HG02763 (cell line): Measurements from ENCODE around the gene SFXN1.
A peak's percentile ranks its signal among the peaks of the same experiment; 100 is the strongest.
"Not testable (repeated sequence)": the region's sequence is repeated elsewhere in the genome, so short reads cannot be mapped to it uniquely, and the experiment has no call there.

Source experiments
- ATAC-seq: cut with Tn5 transposase; IDR thresholded peaks from one replicate; pipeline ENCODE4 v1.9.1; 2021; ENCODE audit warnings: mild to moderate bottlenecking, moderate library complexity; ENCODE audit not compliant: unreplicated experiment

SFXN1 gene

DNA sequence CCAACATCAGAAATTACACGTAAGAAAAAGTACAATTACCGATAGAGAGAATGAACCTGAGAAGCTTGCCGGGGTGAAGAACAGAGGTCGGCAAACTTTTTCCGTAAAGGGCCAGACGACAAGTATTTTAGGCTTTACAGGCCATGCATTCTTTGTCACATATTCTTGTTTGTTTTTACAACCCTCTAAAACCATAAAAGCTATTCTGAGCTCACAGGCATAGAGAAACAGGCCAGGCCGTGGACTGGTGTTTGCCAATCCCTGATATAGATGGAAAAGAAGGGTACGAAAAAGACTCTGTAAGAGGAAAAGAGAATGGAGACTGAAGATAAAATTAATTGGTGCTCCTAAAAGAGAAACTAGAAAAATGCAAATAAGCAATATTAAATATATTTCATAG lies 15.4 kb downstream of the SFXN1 start:
- ATAC-seq, result no peak

DNA sequence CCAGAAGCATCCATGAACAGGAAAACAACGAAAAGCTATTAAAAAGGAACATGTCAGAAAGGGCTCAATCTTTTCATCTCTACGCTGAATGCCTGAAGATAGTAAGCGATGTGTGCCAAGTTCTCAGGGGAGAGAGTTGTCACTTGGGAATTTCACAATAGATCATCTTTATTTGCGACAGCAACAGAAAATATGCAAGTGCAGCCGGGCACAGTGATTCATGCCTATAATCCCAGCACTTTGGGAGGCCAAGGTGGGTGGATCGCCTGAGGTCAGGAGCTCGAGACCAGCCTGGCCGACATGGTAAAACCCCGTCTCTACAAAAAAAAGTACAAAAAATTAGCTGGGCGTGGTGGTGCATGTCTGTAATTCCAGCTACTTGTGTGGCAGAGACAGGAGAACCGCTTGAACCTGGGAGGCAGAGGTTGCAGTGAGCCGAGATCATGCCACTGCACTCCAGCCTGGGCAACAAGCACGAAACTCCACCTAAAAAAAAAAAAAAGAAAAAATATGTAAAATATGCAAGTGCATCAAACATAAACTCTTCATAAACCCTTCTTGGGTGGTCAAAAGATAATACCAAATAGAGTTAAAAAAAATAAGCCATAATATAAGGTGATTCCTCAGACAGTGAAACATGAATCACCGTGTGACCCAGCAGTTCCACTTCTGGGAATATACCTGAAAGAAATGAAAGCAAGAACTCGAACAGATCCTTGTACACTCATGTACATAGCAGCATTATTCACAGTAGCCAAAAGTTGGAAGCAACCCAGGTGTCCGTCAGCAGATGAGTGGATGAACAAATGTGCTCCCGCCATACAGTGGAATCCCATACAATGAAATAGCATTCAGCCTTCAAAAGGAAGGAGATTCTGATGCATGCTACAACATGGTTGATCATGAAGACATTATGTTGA lies 16.2 kb downstream of the SFXN1 start:
- no peak for ATAC-seq

DNA sequence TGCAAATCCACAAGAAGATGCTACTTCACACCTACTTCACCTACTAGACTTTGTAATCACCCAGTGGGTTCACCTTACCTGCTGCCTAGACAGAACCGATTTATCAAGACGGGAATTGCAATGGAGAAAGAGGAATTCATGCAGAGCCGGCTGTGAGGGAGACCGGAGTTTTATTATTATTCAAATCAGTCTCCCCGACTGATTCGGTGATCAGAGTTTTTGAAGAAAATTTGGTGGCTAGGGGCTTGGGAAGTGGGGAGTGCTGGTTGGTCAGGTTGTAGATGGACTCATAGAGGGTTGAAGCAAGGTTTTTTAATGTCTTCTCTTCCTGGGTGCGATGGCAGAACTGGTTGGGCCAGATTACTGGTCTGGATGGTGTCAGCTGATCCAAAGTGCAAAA lies 23.4 kb downstream of the SFXN1 start:
- no peak for ATAC-seq

DNA sequence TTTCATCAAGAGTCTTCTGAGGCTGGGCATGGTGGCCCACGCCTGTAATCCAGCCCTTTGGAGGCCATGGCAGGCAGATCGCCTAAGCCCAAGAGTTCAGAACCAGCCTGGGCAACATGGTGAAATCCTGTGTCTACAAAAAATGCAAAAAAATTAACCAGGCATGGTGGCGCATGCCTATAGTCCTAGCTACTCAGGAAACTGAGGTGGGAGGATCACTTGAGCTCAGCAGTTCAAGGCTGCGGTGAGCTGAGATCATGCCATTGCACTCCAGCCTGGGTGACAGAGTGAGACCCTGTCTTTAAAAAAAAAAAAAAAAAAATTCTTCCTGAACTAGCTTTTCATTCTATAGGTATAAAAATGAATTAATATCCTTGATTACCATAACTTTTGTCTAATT lies 29.3 kb downstream of the SFXN1 start:
- not testable (repeated sequence) for ATAC-seq

DNA sequence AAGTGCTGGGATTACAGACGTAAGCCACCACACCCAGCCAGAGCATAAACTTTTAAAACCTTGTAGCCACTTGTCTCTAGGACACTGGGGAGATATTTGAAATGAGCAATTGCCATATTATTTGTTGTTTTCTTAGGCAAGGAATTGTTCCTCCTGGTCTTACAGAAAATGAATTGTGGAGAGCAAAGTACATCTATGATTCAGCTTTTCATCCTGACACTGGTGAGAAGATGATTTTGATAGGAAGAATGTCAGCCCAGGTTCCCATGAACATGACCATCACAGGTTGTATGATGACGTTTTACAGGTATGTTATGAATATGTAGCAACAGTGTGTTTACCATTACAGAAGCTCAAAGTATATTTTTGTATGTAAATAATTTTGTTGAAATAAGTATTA lies 30.5 kb downstream of the SFXN1 start:
- ATAC-seq, result no peak

DNA sequence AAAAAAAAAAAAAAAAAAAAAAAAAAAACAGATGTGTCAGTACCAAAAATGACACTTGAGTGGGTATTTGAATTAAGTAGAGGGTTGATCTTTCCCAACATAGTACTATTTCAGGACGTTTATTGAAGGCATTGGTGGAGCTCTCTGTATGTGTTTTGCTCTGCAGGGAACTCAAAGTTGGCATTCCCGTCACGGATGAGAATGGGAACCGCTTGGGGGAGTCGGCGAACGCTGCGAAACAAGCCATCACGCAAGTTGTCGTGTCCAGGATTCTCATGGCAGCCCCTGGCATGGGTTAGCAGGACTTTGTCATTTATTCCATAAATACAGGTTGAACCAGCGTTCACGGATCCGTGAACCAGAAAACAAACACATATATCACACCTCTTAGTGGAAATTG lies 34.9 kb downstream of the SFXN1 start:
- ATAC-seq, result no peak

DNA sequence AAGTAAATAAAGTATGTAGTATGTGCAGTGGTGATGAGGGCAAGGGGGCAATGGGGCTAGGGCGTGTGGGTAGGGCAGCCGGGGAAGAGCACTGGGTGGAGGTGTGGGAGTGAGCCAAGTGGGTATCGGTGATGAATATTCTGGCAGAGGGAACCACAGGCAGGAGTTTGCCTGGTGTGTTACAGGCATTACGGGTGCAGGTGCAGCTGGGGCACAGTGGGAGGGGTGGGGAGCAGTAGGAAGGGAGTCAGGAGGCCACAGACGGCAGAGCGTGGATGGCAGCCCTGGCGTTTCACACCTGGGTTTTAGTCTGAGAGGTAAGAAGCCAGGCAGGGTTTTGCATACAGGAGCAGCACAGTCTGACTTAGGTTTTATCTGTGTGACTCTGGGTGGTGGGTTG lies 35.4 kb downstream of the SFXN1 start:
- ATAC-seq, result no peak

DNA sequence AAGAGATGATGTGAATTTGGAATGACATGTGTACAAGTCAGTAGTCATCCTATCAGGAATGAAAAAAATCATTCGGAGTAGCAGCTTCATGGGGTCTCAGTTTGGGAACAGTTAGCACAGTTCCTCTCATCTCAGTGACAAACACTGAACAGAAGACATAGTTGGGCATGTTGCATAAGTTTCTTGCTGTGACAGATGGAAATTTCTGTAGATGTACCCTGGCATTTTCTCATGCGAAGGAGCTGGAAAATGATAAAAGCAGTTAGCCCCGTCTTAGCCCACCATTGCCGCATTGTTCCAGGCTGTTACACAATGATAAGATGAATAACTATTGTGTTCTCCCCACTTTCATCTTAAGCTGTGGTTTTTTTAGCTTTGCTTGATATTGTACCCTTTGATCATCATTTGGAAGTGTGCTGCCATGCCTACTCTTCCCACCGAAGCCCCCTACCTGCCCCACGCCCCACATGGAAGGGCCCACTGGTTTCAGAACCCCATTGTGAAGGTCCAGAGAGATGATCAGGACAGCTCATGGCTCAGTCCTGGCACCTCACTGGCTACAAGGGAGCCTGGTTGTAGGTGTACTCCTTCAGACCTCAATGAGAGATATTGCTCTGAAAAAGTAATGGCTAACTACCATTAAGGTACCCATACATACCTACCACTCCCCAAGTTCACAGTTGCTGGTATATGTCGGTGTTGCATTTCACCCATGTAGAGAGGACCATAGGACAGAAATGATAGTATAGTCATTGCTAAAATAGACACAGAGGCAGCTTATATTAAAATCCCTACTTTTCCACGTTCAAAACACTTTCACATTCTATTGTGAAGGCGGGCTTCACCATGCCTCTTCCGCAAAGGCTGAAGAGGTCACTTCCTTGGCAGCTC lies 38.8 kb downstream of the SFXN1 start:
- ATAC-seq, result no peak

DNA sequence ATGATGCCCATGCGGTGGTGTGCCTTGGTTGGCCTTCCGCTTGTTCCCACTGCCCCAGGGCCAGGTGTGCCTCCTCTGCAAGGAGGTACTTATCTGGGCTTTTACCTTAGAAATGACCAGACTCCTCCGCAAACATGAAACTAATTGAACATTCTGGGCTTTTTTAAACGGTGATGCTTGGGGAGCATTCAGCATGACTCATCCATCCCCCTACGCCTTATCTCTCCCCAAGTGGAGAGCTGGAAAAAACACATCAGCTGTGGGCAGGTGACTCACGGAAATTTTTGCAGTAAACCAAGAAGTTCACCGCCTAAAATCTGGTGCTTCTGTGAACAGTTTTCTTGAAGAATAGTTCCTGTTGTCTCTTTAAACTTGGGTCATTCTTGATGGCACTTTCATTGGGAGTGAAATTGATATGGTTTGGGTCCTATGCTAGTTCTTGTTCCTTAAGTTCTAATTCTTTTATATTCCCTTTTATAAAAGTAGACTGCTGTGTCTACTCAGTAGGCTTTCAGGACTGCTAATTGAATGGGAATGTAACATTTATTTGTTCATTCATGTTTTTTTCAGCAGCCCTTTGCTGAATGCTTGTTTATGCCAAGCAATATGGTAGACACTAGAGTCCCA lies 39.6 kb downstream of the SFXN1 start:
- ATAC-seq, result no peak

DNA sequence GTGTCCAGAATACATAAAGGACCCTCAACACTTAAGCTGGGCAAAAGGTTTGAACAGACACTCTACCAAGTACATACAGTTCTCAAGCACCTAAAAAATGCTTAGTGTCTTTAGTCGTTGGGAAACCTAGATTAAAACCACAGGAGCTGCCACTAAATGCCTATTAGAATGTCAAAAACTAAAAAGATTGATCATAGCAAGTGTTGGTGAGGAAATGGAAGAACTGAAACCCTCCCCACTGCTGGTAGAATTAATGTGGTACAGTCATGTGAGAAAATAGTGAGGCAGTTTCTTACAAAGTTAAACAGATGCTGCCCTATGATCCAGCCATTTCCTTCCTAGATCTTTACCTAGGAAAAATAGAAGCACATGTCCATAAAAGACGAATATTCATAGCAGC lies 40.6 kb downstream of the SFXN1 start:
- no peak for ATAC-seq

DNA sequence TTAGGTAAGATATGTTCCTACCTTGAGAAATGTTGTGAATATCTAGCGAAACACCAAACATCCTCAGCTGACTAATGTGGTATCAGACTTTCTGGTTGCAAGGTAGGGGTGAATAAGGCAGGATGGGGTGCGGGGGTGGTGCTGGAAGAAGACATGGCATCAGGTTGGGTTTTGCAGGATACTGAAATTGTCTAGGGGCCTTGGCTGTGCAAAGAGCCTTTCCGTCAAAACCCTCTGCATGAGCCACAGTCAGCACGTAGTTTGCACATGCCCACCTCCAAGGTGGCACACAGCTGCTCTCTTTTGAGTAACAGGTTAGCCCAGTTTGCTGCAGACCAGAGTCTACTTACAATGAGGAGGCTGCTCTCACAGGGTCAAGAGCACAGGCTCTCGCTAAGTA lies 42.0 kb downstream of the SFXN1 start:
- no peak for ATAC-seq

DNA sequence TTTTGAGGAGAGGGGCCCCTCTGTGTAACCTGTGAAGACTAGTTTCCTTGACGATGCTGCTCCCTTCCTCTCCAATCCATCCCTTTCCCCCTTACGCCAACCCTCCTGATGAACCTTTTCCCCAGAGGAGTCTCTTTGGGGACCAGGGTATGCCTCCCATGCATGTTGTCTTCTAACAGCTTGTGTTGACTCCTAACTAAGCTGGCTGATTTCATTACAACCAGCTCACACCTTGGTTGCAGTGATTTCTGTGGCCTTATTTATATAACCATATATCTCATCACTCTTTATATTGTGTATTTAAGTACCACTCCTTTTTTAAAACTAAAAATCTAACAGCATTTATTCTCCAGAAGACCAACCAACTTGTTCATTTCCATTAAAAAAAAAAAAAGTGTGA lies 42.5 kb downstream of the SFXN1 start:
- ATAC-seq, result no peak

DNA sequence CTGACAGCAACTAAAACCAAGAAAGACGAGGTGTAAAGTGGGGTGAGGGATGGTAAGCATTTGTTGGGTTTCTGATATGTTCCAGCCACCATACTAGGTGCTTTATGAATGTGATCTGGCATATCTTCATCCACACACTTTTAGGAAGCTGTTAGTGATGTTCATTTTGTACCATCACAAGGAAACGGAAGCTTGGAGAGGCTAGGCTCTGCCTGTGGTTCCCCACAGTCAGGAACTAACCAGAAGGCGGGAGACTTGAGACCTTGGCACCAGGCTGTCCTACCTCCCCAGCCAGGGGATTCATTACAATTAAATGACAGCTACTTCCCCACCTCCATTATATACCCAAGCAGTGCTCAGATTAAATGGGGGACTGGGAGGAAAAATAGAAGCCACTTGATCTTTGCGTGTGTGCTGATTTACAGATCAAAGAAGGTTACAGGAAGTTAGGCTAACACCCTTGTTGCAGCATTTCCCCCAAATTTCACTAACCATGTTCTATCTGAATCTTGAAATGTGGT lies 43.0 kb downstream of the SFXN1 start:
- no peak for ATAC-seq

DNA sequence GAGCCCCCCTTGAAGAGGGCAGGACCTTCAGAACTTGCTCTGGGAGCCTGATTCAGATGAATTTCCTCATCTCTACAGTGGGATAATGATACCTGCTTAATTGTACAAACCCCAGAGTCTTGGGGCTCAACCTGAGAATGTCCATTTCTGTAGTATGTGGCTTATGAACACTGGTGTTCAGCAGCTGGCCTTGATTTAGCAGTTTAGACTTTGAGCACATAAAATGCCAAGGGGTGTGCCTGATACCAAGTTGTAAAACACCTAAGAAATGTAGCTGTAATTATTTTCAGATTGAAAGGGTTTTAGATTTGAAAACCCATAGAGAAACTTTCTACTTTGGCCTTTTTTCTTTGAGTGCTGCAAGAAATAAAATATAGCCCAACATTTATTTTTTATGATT lies 44.9 kb downstream of the SFXN1 start:
- ATAC-seq, result no peak

DNA sequence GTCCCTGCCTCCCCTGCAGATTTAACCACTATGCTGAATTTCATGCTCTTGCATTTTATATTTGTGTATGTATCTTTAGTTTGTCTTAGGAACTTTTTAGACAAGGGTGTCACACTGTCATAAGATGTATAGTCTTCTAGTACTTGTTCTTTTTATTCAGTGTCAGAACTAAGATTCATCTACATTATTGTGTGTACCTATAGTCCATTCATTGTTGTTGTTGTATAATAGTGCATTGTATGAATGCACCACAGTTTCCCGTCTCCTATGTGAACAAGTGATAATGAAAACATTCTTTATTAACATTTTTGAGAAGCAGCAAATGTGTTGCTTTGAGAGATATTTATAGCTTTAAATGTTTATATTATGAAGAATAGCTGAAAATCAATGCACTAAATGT lies 45.9 kb downstream of the SFXN1 start:
- ATAC-seq, result no peak

DNA sequence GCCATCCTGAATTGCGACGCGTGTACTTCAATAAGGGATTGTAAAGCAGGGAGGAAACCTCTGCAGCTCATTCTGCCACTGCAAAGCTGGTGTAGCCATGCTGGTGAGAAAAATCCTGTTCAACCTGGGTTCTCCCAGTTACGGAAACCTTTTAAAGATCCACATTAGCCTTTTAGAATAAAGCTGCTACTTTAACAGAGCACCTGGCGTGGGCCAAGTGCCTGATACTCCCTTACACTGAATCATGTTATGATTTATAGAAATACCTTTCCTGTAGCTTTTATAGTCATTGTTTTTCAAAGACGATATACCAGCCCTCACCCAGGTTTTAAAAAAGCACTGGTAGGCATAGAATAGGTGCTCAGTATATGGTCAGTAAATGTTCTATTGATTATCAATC lies 48.3 kb downstream of the SFXN1 start:
- ATAC-seq, result no peak

DNA sequence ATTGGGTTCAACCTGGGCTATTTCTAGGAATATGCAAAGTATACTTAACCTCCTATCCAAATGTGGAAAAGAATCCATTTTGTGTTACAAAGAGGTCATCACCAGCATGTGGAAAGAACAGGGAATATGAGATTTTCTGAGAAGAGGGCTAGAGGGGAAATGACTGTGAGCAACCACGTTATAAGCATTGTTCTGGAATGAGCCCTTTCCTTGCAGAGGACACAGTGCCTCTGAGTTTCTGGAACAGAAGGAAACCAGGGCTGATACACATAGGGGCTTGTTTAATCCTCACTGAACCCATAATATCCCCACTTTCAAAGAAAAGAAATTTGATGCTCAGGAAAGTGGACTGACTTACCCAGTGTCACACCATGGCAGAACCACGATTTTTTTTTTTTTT lies 53.0 kb downstream of the SFXN1 start:
- no peak for ATAC-seq

DNA sequence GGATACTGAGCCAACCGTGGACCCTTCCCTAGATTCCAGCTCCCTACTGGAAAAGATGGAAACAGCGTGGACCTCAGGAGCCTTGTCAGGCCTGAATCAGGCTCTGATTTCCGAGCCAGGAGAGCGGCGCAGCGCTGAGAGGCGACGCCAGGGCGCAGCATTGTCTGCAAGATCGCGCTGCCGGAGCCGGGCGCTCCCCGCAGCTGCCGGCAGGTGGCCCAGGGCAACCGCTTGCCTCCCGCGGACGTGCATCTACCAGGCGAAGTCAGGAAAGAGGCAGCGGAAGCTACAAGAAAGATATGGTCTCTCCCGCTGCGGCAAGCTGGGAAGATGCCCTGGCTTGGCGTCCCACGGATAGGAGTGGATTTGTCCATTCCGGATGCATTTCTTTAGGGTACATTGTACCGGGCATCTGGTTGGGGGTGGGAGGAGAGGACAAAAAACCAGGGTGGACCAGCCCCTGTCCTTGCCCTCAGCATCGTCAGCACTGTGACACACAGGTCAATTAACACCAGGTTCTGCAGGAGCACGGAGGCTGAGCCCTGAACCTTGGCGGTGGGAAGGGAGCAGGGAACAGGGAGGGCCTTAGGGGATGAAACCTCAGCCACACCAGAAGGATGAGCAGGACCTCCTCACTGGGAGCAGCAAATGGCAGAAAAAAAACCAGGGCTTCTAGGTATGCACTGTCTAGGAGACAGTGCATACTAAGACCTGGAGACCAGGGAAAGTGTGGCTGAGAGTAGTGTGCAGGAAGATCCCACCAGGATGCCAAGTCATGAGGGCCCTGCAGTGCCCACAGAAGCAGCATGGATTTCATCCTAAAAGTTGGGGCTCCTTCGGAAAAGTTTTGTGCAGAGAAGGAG lies 55.9 kb downstream of the SFXN1 start:
- ATAC-seq, result peak; percentile 91

DNA sequence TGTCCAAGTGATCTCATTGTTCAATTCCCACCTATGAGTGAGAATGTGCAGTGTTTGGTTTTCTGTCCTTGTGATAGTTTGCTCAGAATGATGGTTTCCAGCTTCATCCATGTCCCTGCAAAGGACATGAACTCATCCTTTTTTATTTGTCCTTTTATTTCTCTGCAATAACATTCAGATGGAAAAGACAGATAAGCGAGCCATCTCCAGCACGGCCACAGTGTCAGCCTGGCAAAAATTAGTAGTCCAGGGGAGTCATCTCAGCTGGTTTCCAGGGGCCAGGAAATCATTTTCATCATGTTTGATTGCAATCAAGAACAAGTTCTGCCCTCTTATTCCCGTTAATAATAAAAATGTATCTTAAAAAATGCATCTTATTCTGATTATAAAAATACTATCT lies 57.0 kb downstream of the SFXN1 start:
- ATAC-seq, result not testable (repeated sequence)

DNA sequence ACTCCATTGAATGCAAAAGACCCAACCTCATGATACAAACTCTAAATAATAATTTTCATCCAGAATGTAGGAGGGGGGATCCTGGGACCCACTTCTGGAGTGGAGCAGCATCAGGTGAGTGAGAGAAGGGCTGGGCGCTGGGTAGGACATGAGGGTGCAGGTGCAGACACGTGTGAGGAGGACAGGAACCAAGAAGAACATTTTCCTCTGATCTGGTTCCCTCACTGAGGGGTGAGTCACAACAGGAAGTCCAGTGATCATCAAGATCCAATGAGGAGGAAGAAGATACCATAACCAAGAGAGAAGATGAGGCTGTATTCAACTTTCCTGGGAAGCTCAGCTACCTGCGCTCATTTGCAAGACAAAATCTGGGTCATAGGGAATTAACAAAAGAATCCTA lies 57.4 kb downstream of the SFXN1 start:
- no peak for ATAC-seq
